KOPT-K1 (cell line): ENCODE measurements around the gene GNAO1.

Experiments used
- H3K27ac ChIP-seq: fragments of 200-600 bp; sonication (generic); 2 replicates; pipeline ENCODE4 v1.5.1; 2016; ENCODE audit warnings: antibody characterized with exemption, mild to moderate bottlenecking, low read depth, low read length; ENCODE audit not compliant: poor library complexity, severe bottlenecking
- H3K36me3 ChIP-seq: fragments of 200-600 bp; sonication (generic); 2 replicates; pipeline ENCODE4 v1.5.1; 2017; ENCODE audit warnings: antibody characterized with exemption, mild to moderate bottlenecking, low read length, moderate library complexity; ENCODE audit not compliant: insufficient read depth
- H3K9me3 ChIP-seq: fragments of 200-600 bp; sonication (generic); 2 replicates; pipeline ENCODE4 v1.5.1; 2017; ENCODE audit warnings: antibody characterized with exemption, low read length, mild to moderate bottlenecking; ENCODE audit not compliant: insufficient read depth, poor library complexity, severe bottlenecking

GNAO1 gene

DNA sequence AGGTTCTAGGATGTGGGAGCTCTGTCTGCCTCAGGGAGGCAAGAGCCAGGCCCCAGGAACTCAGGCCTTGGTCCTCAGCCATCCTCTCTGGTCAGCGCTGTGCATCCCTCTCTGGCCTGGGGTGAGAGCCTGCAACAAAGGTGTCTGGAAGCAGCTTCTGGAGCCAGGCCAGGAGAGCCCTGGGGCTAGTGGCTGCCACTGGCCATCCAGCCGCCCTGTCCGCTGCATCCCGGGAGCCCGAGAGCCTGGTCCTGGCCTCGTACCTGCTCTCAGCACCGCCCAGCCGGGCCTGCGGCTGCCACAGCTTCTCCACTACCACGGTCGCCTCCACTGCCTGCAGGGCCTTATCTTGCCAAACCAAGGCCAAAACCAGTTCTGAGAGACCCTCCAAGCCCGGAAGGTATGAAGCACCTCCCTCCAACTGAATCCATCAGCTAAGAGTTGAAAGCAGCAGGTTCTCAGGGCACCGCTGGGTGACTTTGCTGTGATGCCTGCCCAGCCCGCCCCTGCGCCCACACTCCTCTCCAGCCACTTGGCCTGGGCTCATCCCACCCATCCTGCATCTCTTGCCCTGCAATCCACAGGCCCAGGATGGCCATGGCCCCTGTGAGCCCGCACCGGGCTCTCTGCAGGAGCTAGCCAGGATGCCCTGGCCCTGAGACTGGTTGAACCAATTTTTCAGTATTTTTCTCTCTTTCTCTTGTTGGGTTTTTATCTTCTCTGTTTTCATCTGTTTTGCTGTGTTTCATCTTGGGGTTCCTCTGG, 148.3 kb downstream of the GNAO1 start:
- no peaks in the 10 kb centered on the region for H3K9me3 ChIP-seq
- no peaks in the 10 kb centered on the region for H3K36me3 ChIP-seq
- H3K27ac ChIP-seq: no peak overlapping the region

DNA sequence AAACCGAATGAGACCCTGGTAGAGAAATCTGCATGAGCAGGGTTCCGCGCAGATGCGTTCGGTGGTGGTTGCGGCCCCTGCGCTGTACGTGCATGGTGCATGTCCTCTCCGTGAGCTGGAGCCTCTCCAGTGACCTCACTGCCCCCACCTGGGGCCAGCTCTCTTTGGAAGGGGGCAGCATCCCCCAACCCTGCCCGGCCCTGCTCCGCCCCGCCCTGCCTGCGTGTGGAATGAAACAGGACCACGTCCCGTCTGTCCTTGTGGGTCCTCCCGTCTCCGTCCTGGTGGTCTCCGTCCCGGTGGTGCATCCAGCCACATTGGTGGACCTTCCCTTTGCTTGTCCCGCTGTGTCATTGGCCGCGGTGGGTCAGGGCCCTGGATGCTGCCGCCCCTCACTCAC, 149.1 kb downstream of the GNAO1 start:
- no peak overlapping the region for H3K27ac ChIP-seq
- no peaks in the 10 kb centered on the region for H3K36me3 ChIP-seq
- H3K9me3 ChIP-seq: no peaks in the 10 kb centered on the region

DNA sequence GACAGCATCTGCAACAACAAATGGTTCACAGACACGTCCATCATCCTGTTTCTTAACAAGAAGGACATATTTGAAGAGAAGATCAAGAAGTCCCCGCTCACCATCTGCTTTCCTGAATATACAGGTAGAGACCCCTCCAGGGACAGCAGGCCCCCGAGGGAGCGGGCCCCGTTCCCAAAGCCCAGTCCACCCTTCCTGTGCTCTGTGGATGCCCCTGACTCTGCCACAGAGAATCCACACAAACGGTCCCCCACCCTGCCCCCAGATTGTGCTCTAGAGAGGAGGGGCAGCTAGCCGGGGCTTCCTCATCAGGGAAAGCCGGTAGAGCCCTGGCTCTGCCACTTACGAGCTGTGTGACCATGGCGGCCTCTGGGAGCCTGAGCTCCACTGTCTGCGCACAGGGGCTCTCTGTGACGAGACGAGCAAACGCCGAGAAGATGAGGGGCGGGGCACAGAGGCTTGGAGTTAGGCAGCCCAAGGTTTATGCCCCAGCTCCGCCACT, 149.6 kb downstream of the GNAO1 start:
- Histone ChIP-seq H3K36me3 (no peaks in the 10 kb centered on the region), H3K9me3 (no peaks in the 10 kb centered on the region), H3K27ac (no peak overlapping the region)

DNA sequence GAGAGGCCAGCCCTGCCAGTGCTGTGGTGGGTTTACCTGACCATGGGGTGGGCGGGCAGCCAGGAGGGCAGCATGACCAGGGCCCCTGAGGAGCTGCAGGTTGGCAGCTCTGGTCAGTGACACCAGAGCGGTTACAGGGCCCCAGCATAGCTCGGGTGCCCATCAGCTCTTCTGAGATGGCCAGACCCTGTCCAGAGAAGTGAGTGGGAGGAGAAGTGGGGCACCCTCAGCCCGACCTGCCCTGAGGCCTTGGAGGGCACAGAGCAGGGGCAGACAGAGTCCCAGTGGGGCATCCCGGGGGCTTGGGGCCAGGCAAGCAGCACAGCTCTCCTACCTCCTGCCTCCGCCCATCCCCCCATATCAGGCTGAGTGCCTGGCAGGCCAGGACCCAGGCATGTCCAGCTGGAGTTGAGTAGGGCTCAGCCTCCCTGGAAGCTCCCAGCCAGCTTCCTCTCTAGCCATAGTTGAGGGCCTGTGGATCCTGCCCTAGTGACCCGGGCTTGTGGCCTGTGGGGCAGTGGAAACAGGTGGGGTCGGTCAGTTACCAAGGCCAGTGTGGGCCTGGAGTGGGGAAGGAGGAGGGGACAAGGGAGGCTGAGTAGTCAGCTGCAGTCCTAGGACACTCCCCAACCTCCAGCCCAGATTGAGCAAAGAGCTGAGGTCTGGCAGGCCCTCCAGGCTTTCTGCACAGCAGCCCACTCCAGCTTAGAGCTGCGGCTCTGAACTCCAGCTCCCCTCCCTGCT, 150.5 kb downstream of the GNAO1 start:
- no peaks in the 10 kb centered on the region for H3K9me3 ChIP-seq

DNA sequence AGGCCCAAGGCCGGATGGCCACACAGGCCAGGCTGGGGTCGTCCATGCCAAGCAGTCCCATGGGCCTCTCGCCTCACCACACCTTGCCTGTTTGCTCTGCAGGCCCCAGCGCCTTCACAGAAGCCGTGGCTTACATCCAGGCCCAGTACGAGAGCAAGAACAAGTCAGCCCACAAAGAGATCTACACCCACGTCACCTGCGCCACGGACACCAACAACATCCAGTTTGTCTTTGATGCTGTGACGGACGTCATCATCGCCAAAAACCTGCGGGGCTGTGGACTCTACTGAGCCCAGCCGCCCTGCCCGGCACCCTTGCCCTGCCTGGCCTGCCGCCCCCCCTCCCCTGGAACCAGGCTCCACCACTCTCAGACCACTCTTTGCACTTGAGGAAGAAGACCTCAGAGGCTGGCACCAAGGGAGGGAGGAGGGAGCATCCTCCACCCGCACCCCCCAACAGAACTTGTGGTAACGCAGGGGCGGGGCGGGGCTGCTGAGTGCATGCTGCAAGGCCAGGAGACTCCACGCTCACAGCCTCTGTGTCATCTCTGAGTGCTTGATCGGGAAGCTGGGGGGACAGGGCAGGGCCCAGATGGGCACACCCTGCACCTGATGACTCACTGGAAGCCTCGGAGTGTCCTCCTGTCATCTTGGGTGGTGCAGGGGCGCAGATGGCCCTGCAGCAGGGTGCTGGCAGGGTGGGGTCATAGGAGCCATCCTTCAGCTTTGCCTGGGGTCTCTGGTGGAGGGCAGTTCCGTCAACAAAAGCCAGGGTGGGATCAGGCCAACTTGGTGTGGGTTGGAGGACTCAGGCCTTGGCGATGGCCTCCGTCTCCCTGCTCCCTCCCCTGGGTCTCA, 152.6 kb downstream of the GNAO1 start:
- H3K27ac ChIP-seq: no peak overlapping the region
- no peaks in the 10 kb centered on the region for H3K36me3 ChIP-seq
- H3K9me3 ChIP-seq: no peaks in the 10 kb centered on the region

More for the DNA sequence above, 150.5 kb downstream of the GNAO1 start:
- Histone ChIP-seq H3K27ac (no peak overlapping the region), H3K36me3 (no peaks in the 10 kb centered on the region)

DNA sequence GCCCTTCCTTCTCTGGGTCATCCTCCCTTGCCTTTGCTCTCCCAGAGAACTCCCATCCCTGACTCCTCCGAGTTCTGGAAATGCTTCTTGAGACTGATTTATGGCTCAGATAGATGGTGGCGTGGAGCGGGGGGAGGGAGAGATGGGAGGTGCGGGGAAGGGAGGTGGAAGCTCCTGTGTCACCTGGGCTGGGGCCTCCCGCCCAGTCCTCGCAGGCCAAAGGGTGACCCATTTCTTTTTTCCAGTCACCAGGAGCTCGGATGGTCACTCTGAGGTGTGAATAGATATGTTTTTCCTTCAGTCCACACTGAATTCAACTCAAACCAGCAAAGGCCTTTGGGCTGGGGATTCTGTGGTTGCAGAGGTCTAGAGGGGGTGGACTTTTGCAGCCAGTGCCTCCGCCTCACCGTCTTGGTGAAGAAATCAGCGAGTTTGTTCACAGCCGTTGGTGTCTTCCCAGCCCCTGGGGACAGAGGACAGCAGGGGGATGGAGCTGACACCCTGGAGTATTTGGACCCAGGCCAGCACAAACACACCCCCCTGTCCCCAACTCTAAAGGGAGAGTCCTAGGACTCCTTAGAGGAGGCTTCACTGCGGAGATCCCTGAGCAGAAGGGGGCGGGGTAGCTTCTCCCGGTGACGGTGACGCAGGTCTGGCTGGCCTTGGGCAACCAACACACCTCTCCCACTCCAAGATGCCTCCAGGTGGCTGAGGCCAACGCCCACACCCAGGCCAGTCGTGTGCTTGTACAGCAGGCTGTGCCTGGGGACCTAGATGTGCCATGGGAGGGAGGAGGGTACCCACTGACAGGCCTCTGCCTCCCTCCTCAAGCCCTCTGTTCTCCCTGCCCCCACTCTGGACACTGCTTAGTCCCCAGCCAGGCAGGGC, 153.5 kb downstream of the GNAO1 start:
- Histone ChIP-seq H3K27ac (no peak overlapping the region), H3K9me3 (no peaks in the 10 kb centered on the region), H3K36me3 (no peaks in the 10 kb centered on the region)

DNA sequence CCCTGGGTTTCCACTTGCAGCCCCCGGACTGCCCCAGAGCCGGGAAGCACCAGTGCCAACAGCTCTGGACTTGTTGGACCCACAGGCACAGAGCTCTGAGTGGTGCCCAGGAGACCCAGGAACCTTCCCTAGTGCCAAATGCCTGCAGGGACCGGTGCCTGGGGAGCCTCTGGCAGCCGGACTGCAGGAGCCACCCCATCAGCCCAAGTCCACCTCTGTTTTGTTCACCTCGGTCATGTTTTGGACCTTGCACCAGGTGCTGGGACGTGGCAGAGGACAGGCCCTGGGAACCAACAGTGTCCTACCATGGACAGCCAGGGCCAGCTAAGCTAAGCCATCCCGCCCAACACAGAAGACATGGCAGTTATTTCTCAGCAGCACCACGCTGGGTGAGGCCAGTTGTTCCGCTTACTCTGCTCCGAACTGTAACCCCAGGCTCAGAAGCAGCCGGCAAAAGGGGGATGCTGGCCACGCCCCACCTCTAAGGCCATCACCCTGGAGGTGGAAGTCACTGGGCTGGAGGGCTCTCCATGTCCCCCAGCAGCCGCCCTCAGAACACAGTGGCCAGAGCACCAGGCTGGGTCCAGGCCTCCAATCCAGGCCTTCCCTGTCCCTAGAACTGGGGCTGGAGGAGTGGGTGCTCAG, 154.2 kb downstream of the GNAO1 start:
- H3K9me3 ChIP-seq: no peaks in the 10 kb centered on the region
- H3K27ac ChIP-seq: no peak overlapping the region
- H3K36me3 ChIP-seq: no peaks in the 10 kb centered on the region

DNA sequence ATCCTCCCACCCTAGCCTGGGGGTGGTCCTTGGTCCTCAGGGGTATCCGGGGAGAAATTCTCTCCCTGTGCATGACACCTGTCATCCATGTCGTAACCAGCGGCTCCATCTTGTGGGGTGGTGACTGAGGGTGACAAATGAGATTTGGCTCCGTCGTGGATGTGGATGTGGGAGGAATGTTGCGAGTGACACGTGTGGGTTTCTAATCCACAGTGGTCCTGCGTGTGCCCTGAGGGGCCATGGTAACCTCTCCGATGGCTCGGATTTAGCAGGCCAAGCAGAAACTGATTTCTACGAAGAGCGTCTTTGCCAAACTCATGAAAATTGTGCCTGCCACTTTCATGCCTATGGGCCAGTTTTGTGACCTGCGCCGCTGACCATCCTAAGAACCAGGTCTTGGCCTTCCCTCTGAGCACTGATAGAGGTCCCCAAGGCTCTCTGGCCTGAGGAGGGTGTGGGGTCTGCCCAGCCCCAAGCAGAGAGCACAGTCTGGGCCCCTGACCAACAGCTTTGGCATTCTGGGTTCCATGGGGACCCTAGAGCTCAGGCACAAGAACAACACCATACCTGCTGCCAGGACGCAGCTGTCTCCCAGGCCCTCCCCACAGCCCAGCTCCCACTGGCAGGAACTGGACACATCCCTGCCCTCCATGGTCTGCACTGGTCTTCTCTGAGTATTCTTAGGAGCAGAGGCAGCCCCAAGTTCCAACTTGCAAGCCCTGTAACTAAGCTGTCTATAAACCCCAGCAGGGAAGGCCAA, 155.0 kb downstream of the GNAO1 start:
- no peaks in the 10 kb centered on the region for H3K9me3 ChIP-seq
- no peaks in the 10 kb centered on the region for H3K36me3 ChIP-seq
- H3K27ac ChIP-seq: no peak overlapping the region

DNA sequence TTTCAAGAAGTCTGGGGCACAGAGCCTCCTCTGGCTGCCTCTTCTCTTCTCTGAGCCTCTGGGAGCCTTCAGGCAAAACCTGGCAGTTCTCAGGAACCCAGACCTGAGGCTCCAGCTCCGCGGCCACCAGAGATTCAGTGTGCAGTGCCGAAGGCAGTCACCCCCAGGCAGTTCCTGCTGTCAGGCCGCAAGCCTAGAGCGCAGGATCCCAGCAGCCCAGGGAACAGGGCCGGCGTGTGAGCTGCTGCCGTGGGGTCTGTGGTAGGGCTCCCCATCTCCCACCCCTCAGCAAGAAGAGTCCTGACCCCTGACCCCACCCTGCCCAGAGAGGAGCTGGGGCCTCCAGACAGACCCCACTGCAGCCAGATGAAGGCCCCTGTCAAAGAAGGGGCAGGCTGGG, 155.9 kb downstream of the GNAO1 start:
- Histone ChIP-seq H3K9me3 (no peaks in the 10 kb centered on the region), H3K27ac (no peak overlapping the region), H3K36me3 (no peaks in the 10 kb centered on the region)

DNA sequence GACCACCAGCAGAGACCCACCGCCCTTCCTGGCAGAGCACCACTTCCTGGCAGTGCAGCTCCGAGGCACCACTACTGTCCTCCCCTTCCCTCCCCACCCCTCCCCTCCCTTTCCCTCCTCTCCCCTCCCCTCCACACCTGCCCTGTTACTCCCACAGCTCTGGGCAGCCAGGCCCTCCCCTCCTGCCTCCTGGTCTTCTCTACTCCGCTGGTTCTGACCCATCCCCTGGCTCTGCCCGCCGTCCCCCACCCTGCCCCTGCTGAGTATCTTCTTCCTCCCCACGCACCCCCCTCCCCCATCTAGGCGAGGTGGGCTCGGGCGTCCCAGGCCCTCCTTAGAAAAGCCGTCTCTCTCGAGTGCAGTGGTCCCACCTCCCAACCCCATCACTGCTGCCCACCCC, 156.4 kb downstream of the GNAO1 start:
- Histone ChIP-seq H3K36me3 (no peaks in the 10 kb centered on the region), H3K9me3 (no peaks in the 10 kb centered on the region), H3K27ac (no peak overlapping the region)

DNA sequence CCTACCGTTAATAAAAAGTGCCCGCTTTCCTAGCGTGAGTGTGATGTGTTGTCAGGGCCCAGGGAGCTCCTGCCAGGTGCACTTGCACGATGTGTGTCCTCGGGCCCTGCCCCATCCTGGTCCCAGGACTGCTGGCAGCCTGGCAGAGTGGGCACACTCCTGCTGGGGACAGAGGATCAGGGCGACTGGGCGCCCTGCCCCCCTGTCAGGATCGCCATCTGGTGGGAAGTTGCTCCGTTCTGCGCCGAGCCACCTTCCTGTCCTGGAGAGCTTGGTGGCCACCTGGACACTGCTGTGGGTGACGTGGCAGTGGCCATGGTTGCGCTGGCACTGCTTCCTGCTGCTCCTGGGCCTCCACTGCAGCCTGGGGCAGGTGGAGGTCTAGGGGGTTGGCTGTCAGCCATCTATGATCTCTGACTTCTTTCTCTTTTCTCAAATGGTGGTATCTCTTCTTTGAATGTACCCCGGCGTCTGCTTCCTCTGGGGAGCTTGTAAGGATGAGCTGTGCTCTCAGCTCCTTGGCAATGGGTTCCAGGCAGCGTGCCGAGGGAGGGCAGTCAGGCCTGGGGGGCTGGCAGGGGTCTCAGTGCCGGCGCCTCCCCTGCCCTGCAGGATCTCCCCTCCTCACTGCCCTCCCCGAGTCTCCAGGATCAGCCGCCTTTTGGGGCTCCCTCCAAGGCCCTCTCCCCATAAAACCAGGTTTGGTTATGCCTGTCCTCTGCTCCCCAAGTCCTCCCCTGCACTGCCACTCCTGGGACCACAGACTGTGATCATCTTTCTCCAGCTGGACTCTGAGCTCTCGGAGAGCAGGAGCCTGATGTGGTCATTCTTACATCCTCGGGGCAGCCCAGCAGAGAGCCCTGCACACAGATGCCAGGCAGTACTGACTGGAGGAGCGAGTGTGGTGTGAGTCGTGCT, 157.1 kb downstream of the GNAO1 start:
- H3K36me3 ChIP-seq: no peaks in the 10 kb centered on the region

DNA sequence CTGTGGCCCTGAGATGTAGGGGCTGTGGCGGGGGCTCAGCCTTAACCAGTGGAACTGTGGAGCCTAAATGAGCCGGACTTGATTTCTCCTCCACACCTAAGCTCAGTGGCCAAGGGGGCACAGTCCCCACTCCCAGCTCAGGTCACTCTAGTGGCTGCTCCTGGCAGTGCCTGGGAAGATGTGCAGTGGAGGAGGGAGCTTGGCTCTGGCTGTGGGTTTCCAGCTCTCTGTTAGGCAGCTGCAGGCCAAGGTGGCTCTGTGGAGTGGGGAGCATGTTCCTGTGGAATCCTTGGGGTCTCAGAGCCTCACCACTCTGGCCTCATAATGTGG, 157.8 kb downstream of the GNAO1 start:
- Histone ChIP-seq H3K9me3 (no peaks in the 10 kb centered on the region), H3K36me3 (no peaks in the 10 kb centered on the region), H3K27ac (no peak overlapping the region)

More for the DNA sequence above, 157.1 kb downstream of the GNAO1 start:
- Histone ChIP-seq H3K9me3 (no peaks in the 10 kb centered on the region), H3K27ac (no peak overlapping the region)
